Esophagus squamous epithelium (tissue), 5 donors: Measurements from ENCODE around the gene CACFD1. TPM values are rescaled to one million over a fixed set of nuclear protein-coding genes. Genes with fewer than 3 reads are reported as not detected.

ENCODE experiments used
- DNase-seq: peaks from one replicate; lab custom pipeline; 2025; lab: John Stamatoyannopoulos, UW
- H3K27ac ChIP-seq, 4 donors: fragments of 200-600 bp; sonication (generic); one replicate each; pipeline ENCODE4 v1.5.1; 2016 to 2019; ENCODE audit warnings: mild to moderate bottlenecking in 1 of 4
- H3K27me3 ChIP-seq, 4 donors: fragments of 200-600 bp; sonication (generic); 1 replicate in 3 of 4; 2 replicates in 1 of 4; pipeline versions ENCODE4 v1.5.1 to v1.6.0; 2017 to 2021; ENCODE audit warnings: antibody characterized with exemption in 1 of 4
- H3K36me3 ChIP-seq, 3 donors: fragments of 200-600 bp; sonication (generic); one replicate each; pipeline ENCODE4 v1.5.1; 2016 to 2019
- H3K4me1 ChIP-seq, 3 donors: fragments of 200-600 bp; sonication (generic); one replicate each; pipeline ENCODE4 v1.5.1; 2017 to 2019
- H3K4me3 ChIP-seq, 4 donors: fragments of 200-600 bp; sonication (generic); 1 replicate in 3 of 4; 2 replicates in 1 of 4; pipeline ENCODE4 v1.5.1; 2016 to 2019; ENCODE audit warnings: mild to moderate bottlenecking in 2 of 4, moderate library complexity in 1 of 4
- H3K9me3 ChIP-seq, 3 donors: fragments of 200-600 bp; sonication (generic); one replicate each; pipeline ENCODE4 v1.5.1; 2016 to 2019
- CTCF ChIP-seq, 6 experiments: fragments of 450-650 bp in 4 of 6; fragments of 200-600 bp in 2 of 6; sonication (generic) in 2 of 6; IDR thresholded peaks; one replicate each; pipeline ENCODE4 v1.5.1; 2016 to 2019; ENCODE audit warnings: antibody characterized with exemption in 6 of 6, mild to moderate bottlenecking in 4 of 6, moderate library complexity in 4 of 6
- POLR2A ChIP-seq, 4 donors: fragments of 450-650 bp; IDR thresholded peaks; one replicate each; pipeline ENCODE4 v1.6.1; 2017; ENCODE audit warnings: antibody characterized with exemption in 4 of 4, mild to moderate bottlenecking in 4 of 4, moderate library complexity in 3 of 4
- WGBS, 2 donors: methylation state at CpG; one replicate each; pipeline ENCODE4 v1.1.5; 2018; 5-methylcytosine and 5-hydroxymethylcytosine counted together
- intact Hi-C: fragments of 100-400 bp; cut with DNase I; formaldehyde crosslinking; loops from one replicate; pipeline ENCODE4 v1.15.0; 2022
- total RNA-seq, 4 donors: library from RNA; depleted of rRNA; stranded (reverse); fragments of >200 nt; gene quantifications; one replicate each; pipeline ENCODE4 v1.1.0, GENCODE V29; 2016
- donor health status: DM: yes; HTN: yes; CAD: no.

Gene CACFD1
- total RNA-seq, 4 donors from 2014 or later: 5.9 to 13.7 (median 9.1) TPM

GRCh38 chr9:133518200-133518599, 58.4 kb downstream of the CACFD1 start:
- intact Hi-C loops: no loop called here
- H3K27me3 ChIP-seq: peaks cover 0 to 14% (median 0%) of the 10 kb centered on the region in 4 donors
- 83 to 88% methylated on average over 3 to 5 of the region's 5 CpGs for WGBS, 2 donors
- no peak overlapping the region for H3K4me3 ChIP-seq
- peaks cover 16 to 38% (median 16%) of the 10 kb centered on the region in 3 donors for H3K4me1 ChIP-seq
- H3K36me3 ChIP-seq: no peaks in the 10 kb centered on the region
- no peaks in the 10 kb centered on the region for H3K9me3 ChIP-seq
- no peak for TF ChIP-seq POLR2A (IDR thresholded peaks at IDR 0.05)
- TF ChIP-seq CTCF (IDR thresholded peaks at IDR 0.05): no peak
- no peak overlapping the region for H3K27ac ChIP-seq
- DNase-seq: no peak

GRCh38 chr9:133518706-133519449, 59.1 kb downstream of the CACFD1 start:
- no peak for DNase-seq
- H3K9me3 ChIP-seq: no peaks in the 10 kb centered on the region
- H3K4me1 ChIP-seq: peaks cover 10 to 32% (median 12%) of the 10 kb centered on the region in 3 donors
- WGBS, 2 donors: 91% methylated on average over 13 to 25 of the region's 27 CpGs
- H3K4me3 ChIP-seq: no peak overlapping the region
- H3K36me3 ChIP-seq: no peaks in the 10 kb centered on the region
- peaks cover 0 to 14% (median 0%) of the 10 kb centered on the region in 4 donors for H3K27me3 ChIP-seq
- intact Hi-C loops: no loop called here
- no peak overlapping the region for H3K27ac ChIP-seq
- TF ChIP-seq POLR2A (IDR thresholded peaks at IDR 0.05): no peak
- no peak for TF ChIP-seq CTCF (IDR thresholded peaks at IDR 0.05)

DNA sequence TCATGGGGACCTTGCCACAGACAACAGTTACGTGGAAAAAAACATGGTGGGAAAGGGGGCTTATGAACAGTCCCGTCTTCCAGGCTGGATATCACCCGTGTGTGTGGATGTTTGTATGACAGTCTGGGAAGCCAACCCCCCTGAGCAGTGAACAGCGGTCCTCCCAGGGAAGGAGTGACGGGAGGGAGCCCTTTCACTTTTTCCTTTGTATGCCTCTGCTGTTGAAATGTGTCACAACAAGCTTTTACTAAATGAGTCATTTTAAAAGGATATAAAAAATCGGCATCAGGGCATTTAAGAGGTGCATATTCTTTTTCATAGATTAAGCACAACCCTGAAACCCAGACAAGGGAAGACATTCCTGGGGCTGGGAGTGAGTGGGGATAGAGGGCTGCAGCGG, 59.9 kb downstream of the CACFD1 start:
- no peak for DNase-seq
- H3K36me3 ChIP-seq: no peaks in the 10 kb centered on the region
- H3K4me1 ChIP-seq: peaks cover 6 to 27% (median 8%) of the 10 kb centered on the region in 3 donors
- H3K4me3 ChIP-seq: no peak overlapping the region
- intact Hi-C loops: no loop called here
- H3K9me3 ChIP-seq: no peaks in the 10 kb centered on the region
- no peak overlapping the region for H3K27ac ChIP-seq
- WGBS, 2 donors: 29 to 30% methylated on average over 7 of the region's 7 CpGs
- peaks cover 0 to 14% (median 0%) of the 10 kb centered on the region in 4 donors for H3K27me3 ChIP-seq
- no peak for TF ChIP-seq POLR2A (IDR thresholded peaks at IDR 0.05)
- no peak for TF ChIP-seq CTCF (IDR thresholded peaks at IDR 0.05)

DNA sequence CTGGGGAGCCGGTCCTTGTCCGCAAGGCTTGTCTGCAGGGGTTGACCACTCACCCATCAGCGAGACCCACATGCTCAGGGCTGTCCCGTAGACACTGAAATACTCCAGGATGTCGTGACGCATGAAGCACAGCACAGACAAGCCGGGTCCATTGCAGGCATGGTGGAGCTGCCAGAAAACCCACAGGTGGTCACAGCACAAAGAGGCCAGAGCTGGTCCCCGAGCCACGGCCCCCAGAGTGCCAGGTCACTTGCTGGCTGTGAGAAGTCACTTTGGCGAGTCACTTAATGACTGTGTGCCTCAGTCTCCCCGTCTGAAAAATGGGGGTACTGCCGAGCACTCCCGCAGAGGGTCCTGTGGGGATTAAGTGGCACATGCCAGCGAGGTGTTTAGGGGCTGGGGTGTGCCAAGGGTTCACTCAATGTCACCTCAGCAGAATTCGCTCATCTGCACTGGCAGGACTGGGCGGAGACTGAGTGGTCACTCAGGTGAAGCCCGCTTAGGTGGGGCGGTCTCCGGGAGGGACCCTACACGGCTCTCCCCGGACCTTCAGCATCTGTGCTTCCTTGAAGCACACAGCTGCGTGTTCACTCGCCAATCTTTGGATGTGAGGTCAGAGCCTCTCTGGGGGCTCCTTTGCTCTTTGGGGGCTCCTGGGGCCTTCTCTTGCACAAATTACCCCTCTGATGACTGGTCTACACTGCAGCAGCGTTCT, 60.5 kb downstream of the CACFD1 start:
- DNase-seq: no peak
- intact Hi-C loops: no loop called here
- peaks cover 0 to 14% (median 0%) of the 10 kb centered on the region in 4 donors for H3K27me3 ChIP-seq
- no peak for TF ChIP-seq CTCF (IDR thresholded peaks at IDR 0.05)
- TF ChIP-seq POLR2A (IDR thresholded peaks at IDR 0.05): no peak
- 48 to 80% methylated on average over 9 to 16 of the region's 24 CpGs for WGBS, 2 donors
- no peak overlapping the region for H3K27ac ChIP-seq
- H3K4me3 ChIP-seq: no peak overlapping the region
- no peaks in the 10 kb centered on the region for H3K36me3 ChIP-seq
- no peaks in the 10 kb centered on the region for H3K9me3 ChIP-seq
- H3K4me1 ChIP-seq: peaks cover 5 to 21% (median 5%) of the 10 kb centered on the region in 3 donors

Other genes with a start within 250 kb of the CACFD1 start
- gene ABO, start 184.8 kb upstream of the CACFD1 start, total RNA-seq: 10 to 100 TPM in 2 of 4 donors, 1 to 10 TPM in 2; 3.4 to 48.8 (median 8.2) TPM
- gene SURF6, start 123.8 kb upstream of the CACFD1 start, total RNA-seq: 10 to 100 TPM; 14.5 to 28.6 (median 22.0) TPM
- 10 to 100 TPM; 10.8 to 22.5 (median 15.9) TPM for gene MED22, start 111.8 kb upstream of the CACFD1 start, total RNA-seq
- gene RPL7A, start 111.8 kb upstream of the CACFD1 start, total RNA-seq: 1,000 to 10,000 TPM; 1,828 to 2,553 (median 2,363) TPM
- 10 to 100 TPM; 18.2 to 44.7 (median 32.0) TPM for gene SURF1, start 103.5 kb upstream of the CACFD1 start, total RNA-seq
- gene SURF2, start 103.4 kb upstream of the CACFD1 start, total RNA-seq: 10 to 100 TPM; 30.1 to 36.8 (median 33.6) TPM
- gene SURF4, start 83.9 kb upstream of the CACFD1 start, total RNA-seq: 100 to 1,000 TPM; 104 to 140 (median 117) TPM
- under 1 TPM in 1 of 4 donors, not detected in 3; 0.38 TPM for gene STKLD1, start 83.6 kb upstream of the CACFD1 start, total RNA-seq
- gene REXO4, start 42.0 kb upstream of the CACFD1 start, total RNA-seq: 10 to 100 TPM; 21.5 to 26.0 (median 21.7) TPM
- gene ADAMTS13, start 37.6 kb upstream of the CACFD1 start, total RNA-seq: 1 to 10 TPM in 1 of 4 donors, under 1 TPM in 3; 0.21 to 2.5 (median 0.33) TPM
- 1 to 10 TPM in 1 of 4 donors, under 1 TPM in 3; 0.42 to 1.1 (median 0.85) TPM for gene SLC2A6, start 19.1 kb downstream of the CACFD1 start, total RNA-seq
- gene MYMK, start 65.0 kb downstream of the CACFD1 start, total RNA-seq: not detected
- gene ADAMTSL2, start 74.7 kb downstream of the CACFD1 start, total RNA-seq: 1 to 10 TPM; 1.1 to 2.1 (median 1.4) TPM
- not detected for gene FAM163B, start 149.4 kb downstream of the CACFD1 start, total RNA-seq
- not detected for gene DBH, start 176.4 kb downstream of the CACFD1 start, total RNA-seq